Measurements from ENCODE around the gene BRD7.

DNA sequence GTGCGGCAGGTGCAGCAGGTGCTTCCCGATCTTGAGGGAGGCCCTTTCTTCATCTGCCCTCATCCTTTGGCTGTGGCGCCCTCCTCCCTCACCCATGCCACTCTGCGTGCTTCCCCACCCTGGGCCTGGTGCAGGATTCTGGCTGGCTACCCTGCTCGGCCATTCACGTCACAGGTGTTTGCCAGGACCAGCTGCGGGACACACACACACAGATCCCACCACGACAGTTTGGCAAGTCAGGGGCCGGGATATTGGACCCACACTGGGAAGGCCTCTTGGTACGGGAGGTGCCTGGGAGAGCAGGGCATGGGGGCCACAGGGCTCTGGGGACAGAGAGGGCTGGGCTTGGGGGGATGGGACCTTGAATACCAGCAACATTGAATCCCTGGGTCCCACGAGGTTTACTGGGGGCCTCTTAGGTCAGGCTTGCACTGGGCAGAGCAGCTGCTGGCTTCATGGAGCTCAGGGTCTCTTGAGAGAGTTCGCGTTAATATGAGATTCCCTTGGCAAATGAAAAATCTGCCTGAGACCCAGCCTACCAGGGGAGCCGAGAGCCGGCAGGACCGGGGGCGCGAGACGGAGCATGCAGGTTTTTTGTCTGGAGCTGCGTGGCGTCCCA lies 87.3 kb downstream of the BRD7 start:
- TF ChIP-seq, protein P1, sequence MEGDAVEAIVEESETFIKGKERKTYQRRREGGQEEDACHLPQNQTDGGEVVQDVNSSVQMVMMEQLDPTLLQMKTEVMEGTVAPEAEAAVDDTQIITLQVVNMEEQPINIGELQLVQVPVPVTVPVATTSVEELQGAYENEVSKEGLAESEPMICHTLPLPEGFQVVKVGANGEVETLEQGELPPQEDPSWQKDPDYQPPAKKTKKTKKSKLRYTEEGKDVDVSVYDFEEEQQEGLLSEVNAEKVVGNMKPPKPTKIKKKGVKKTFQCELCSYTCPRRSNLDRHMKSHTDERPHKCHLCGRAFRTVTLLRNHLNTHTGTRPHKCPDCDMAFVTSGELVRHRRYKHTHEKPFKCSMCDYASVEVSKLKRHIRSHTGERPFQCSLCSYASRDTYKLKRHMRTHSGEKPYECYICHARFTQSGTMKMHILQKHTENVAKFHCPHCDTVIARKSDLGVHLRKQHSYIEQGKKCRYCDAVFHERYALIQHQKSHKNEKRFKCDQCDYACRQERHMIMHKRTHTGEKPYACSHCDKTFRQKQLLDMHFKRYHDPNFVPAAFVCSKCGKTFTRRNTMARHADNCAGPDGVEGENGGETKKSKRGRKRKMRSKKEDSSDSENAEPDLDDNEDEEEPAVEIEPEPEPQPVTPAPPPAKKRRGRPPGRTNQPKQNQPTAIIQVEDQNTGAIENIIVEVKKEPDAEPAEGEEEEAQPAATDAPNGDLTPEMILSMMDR (IDR thresholded peaks at IDR 0.05 in 4 of 5, conservative IDR thresholded peaks at IDR 0.05 in 1 of 5), result no peak
- no peak for TF ChIP-seq POLR2A (IDR thresholded peaks at IDR 0.05)

Measured in gastrocnemius medialis (tissue), 4 donors.